Measurements from ENCODE around the gene PHF14.

PHF14 gene

GRCh38 chr7:11127988-11128387, 154.3 kb downstream of the PHF14 start:
- no peak overlapping the region for H3K27ac ChIP-seq
- no peak for TF ChIP-seq ZFX (IDR thresholded peaks at IDR 0.05)

DNA sequence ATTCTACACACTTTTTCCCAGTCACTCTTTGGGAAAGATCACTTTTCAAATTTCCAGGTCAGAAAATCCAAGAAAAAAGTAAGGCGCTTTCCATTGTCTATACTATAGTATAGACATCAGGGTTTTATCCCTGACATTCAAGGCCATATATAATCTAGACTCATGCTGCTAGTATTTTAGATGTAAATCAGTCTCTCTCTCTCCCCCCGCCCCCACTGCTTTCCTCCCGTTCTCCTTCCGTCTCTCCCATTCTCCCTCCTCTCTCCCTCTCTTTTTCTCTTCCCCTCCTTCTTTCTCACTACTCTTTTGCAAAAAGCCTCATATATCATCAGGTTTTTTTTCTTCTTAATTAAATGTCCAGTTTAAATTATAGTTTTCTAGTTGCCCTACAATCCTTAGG, 154.8 kb downstream of the PHF14 start:
- TF ChIP-seq, protein P1, sequence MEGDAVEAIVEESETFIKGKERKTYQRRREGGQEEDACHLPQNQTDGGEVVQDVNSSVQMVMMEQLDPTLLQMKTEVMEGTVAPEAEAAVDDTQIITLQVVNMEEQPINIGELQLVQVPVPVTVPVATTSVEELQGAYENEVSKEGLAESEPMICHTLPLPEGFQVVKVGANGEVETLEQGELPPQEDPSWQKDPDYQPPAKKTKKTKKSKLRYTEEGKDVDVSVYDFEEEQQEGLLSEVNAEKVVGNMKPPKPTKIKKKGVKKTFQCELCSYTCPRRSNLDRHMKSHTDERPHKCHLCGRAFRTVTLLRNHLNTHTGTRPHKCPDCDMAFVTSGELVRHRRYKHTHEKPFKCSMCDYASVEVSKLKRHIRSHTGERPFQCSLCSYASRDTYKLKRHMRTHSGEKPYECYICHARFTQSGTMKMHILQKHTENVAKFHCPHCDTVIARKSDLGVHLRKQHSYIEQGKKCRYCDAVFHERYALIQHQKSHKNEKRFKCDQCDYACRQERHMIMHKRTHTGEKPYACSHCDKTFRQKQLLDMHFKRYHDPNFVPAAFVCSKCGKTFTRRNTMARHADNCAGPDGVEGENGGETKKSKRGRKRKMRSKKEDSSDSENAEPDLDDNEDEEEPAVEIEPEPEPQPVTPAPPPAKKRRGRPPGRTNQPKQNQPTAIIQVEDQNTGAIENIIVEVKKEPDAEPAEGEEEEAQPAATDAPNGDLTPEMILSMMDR (conservative IDR thresholded peaks at IDR 0.05) = no peak
- no peak for TF ChIP-seq ZFX (IDR thresholded peaks at IDR 0.05)
- no peak overlapping the region for H3K27ac ChIP-seq

DNA sequence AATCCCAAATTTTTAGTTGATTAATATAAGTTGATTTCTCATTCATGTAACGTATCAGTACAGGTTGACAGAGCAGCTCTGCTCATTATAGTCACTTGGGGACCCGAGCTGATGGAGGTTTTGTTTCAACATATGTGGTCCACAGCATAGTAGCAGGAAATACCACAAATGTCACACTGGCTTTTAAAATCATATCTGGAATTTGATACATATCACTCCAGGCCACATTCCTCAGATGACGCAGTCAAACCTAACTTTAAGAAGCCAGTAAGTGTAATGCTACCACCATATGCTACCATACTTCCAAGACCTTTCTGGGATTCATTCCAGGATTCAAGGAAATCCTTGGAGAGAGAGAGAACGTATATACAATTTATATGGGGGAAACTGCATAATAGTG, 156.3 kb downstream of the PHF14 start:
- no peak for TF ChIP-seq ZFX (IDR thresholded peaks at IDR 0.05)
- TF ChIP-seq, protein P1 (conservative IDR thresholded peaks at IDR 0.05) = no peak

DNA sequence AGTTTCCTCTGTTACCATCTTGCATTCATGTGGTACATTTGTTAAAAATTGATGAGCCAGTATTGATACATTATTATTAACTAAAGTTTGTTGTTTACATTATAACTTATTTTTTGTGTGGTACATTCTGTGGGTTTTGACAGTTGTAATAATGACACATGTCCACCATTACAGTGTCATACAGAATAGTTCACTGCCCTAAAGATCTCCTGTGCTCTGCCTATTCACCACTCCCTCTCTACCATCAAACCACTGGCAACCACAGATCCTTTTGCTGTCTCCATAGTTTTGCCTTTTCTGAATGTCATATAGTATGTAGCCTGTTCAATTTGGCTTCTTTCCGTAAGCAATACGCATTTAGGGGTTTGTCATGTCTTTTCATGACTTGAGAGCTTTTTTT, 156.9 kb downstream of the PHF14 start:
- no peak overlapping the region for H3K27ac ChIP-seq
- no peak for TF ChIP-seq ZFX (IDR thresholded peaks at IDR 0.05)
- TF ChIP-seq, protein P1 (conservative IDR thresholded peaks at IDR 0.05) = no peak

More for the DNA sequence above, 156.3 kb downstream of the PHF14 start:
- no peak overlapping the region for H3K27ac ChIP-seq

DNA sequence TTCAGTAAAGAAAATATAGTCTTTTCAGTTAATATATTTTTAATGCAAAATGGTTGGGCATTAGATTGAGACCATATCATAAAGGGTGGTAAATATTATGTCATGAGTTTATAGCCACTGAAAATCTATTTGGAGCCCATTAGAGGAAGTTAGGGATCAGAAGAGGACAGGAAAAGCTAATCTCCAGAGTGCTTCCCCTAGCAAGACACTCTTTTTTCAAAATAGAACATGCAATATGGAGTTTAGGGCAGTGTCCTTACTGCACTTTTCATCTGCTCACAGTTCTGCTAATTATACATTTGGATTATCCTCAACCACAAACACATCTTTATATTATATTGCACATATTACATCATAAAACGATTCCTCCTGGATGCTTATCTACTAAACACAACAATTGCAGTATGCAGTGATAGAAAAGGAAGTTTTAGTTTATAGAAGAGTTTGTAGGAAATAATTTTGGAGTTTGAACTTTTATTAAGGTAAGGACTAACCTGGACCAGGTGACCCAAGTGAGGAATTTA, 159.8 kb downstream of the PHF14 start:
- TF ChIP-seq, protein P1 (conservative IDR thresholded peaks at IDR 0.05) = no peak
- TF ChIP-seq ZFX (IDR thresholded peaks at IDR 0.05) = no peak
- no peak overlapping the region for H3K27ac ChIP-seq

- TF ChIP-seq, protein P1 (conservative IDR thresholded peaks at IDR 0.05) = no peak
- no peak for TF ChIP-seq ZFX (IDR thresholded peaks at IDR 0.05)
- H3K27ac ChIP-seq = no peak overlapping the region
Measured at GRCh38 chr7:11135573-11135972, 161.9 kb downstream of the PHF14 start.

DNA sequence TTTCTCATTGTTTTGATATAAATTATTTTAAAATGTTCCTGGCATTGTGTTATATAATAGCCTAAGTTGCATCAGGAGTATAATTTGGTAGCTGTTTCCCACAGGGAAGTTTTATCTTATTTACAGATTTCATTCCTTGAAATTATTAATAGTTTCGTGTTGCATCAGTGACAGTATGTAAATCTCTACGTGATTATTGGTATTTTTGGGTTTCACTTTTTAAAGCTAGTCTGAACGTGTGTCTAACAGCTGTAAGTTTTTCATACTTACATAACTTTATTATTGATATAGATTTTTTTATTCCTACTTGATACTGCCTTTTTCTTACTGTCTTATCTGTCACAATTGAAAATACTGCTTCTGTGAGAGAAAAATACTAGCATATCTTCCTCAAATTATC, 167.9 kb downstream of the PHF14 start:
- no peak overlapping the region for H3K27ac ChIP-seq
- TF ChIP-seq, protein P1 (conservative IDR thresholded peaks at IDR 0.05) = no peak
- TF ChIP-seq ZFX (IDR thresholded peaks at IDR 0.05) = no peak

- TF ChIP-seq ZFX (IDR thresholded peaks at IDR 0.05) = no peak
- TF ChIP-seq, protein P1 (conservative IDR thresholded peaks at IDR 0.05) = peak; percentile 8
- no peak overlapping the region for H3K27ac ChIP-seq
Measured at GRCh38 chr7:11153694-11154093, 180.0 kb downstream of the PHF14 start.
